Peyer's patch (tissue), 4 donors: ENCODE data around the gene SLC2A14.
"Not testable (repeated sequence)": the region's sequence is repeated elsewhere in the genome, so short reads cannot be mapped to it uniquely, and the experiment has no call there.

Experiments
- POLR2A ChIP-seq, 2 donors: fragments of 450-650 bp; IDR thresholded peaks; one replicate each; pipeline ENCODE4 v1.5.1; 2017; ENCODE audit warnings: antibody characterized with exemption in 2 of 2, mild to moderate bottlenecking in 2 of 2, moderate library complexity in 2 of 2
- TF ChIP-seq, protein P1 (sequence below), 6 experiments: fragments of 450-650 bp in 4 of 6; fragments of 200-600 bp in 2 of 6; sonication (generic) in 1 of 6; IDR thresholded peaks; one replicate each; pipeline ENCODE4 v1.5.1; 2017 to 2019; ENCODE audit warnings: antibody characterized with exemption in 6 of 6, mild to moderate bottlenecking in 3 of 6, moderate library complexity in 1 of 6

DNA sequence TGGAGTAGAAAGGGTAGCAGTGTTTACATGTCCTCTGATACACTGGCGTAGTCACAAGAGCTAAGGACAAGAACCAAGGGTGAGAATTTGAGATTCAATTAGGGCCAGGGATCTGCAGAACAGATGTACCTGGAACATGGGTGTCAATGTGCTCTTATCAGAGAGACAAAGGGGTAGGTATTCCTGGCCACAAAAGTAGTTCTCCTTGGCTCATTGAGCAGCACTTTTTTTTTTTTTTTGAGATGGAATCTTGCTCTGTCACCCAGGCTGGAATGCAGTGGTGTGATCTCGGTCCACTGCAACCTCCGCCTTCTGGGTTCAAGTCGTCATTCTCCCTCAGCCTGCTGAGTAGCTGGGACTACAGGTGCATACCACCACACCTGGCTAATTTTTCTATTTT lies 33.6 kb upstream of the SLC2A14 start:
- TF ChIP-seq, protein P1, sequence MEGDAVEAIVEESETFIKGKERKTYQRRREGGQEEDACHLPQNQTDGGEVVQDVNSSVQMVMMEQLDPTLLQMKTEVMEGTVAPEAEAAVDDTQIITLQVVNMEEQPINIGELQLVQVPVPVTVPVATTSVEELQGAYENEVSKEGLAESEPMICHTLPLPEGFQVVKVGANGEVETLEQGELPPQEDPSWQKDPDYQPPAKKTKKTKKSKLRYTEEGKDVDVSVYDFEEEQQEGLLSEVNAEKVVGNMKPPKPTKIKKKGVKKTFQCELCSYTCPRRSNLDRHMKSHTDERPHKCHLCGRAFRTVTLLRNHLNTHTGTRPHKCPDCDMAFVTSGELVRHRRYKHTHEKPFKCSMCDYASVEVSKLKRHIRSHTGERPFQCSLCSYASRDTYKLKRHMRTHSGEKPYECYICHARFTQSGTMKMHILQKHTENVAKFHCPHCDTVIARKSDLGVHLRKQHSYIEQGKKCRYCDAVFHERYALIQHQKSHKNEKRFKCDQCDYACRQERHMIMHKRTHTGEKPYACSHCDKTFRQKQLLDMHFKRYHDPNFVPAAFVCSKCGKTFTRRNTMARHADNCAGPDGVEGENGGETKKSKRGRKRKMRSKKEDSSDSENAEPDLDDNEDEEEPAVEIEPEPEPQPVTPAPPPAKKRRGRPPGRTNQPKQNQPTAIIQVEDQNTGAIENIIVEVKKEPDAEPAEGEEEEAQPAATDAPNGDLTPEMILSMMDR (IDR thresholded peaks at IDR 0.05), result not testable (repeated sequence)
- not testable (repeated sequence) for TF ChIP-seq POLR2A (IDR thresholded peaks at IDR 0.05)
